ENCODE results near the gene GRAP2. TPM values are rescaled to one million over a fixed set of nuclear protein-coding genes. Genes with fewer than 3 reads are reported as not detected.

GRAP2 gene
- total and polyA plus RNA-seq, 9 of the 15 experiments (the other 6 are each of a cell fraction or from before 2014, with no cell fraction given) = 4.8 to 88.7 (median 60.4) TPM

DNA sequence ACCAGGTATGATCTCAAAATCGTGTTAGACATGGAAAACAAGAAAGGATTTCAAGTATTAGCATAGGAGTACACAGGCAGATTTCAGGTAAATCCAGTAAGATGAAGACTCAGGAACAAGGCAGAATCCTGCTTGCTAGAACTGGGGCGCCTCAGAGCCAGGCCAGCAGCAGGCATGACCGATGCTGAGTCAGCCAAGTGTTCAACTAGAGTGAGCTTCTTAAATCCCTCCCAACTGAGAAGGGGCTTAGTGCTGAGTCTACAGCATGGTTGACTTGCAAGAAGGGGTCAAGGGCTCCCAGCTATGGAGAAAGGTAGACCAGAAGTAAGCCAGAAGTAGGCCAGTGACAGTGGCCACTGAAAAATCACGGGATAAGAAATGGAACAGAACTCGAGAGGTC is 12.4 kb downstream of the GRAP2 start:
- H3K27me3 ChIP-seq (ENCODE audit: control insufficient read depth in 2 of 2, insufficient read depth in 2 of 2, low read length in 2 of 2) = no peaks in the 10 kb centered on the region
- DNase-seq (ENCODE audit: extremely low read depth in 1 of 4, low spot score in 3 of 4) (no peak), ATAC-seq (no peak; the same call in 2 of the 3 replicates), FAIRE-seq (peak; percentile 40)
- peaks cover 54% of the 10 kb centered on the region; the same call in 2 of the 3 replicates for H3K79me2 ChIP-seq (ENCODE audit: control insufficient read depth, insufficient read depth, low read length)
- no peaks in the 10 kb centered on the region for H3K9me1 ChIP-seq (ENCODE audit: control insufficient read depth, insufficient read depth, low read length)
- peak overlapping the region; percentile 50; the same call in 1 of the 3 replicates for H3K27ac ChIP-seq (ENCODE audit: extremely low read depth, low read depth, low read length)
- no peaks in the 10 kb centered on the region for H4K20me1 ChIP-seq (replicated peaks; ENCODE audit: control insufficient read depth, insufficient read depth, low read length)
- H3K4me1 ChIP-seq (replicated peaks in 1 of 2; ENCODE audit: control insufficient read depth in 2 of 2, insufficient read depth in 2 of 2, low read length in 2 of 2) = peaks cover 4 to 35% of the 10 kb centered on the region in 2 experiments
- POLR2A ChIA-PET = interaction anchor here (0.7 to 1.7 kb wide), 4 partner anchors 8 to 319 kb away, joined by 3 to 4 read pairs (median 3); no protein-coding TSS in a partner anchor
- in situ Hi-C loops (cut with MboI) (no loop called here), intact Hi-C loops (cut with micrococcal nuclease) (no loop called here)
- CTCF ChIA-PET (ENCODE audit: low intra/inter-chr PET ratio) = no interaction called here
- H3K9me3 ChIP-seq (replicated peaks; ENCODE audit: control insufficient read depth, insufficient read depth, low read depth, low read length) = no peaks in the 10 kb centered on the region
- no TSS peak for BruUV-seq (replicated peaks)
- TF ChIP-seq ZBED1 (IDR thresholded peaks at IDR 0.05) = no peak
- TF ChIP-seq FOSL1 (tag; conservative IDR thresholded peaks at IDR 0.05) = 0 out of 2 replicates have a peak, but pooled peaks have one; percentile 17
- peak; percentile 46; the same call in 1 of the 2 replicates for TF ChIP-seq MAFF (IDR thresholded peaks at IDR 0.05; ENCODE audit: low read length)
- peak; percentile 62 for TF ChIP-seq MAFK (IDR thresholded peaks at IDR 0.05; ENCODE audit: low read length)
- TF ChIP-seq MAFG (tag; conservative IDR thresholded peaks at IDR 0.05) = peak; percentile 58
- TF ChIP-seq ZNF23 (CRISPR knock-in tag; IDR thresholded peaks at IDR 0.05) = no peak
- peak; percentile 89 for TF ChIP-seq C11orf30 (IDR thresholded peaks at IDR 0.05; ENCODE audit: low read depth)
- peak; percentile 89 for TF ChIP-seq ZNF316 (IDR thresholded peaks at IDR 0.05)
- WGBS (ENCODE audit: insufficient coverage, low coverage, missing lambda C conversion rate) = 13% methylated on average over 3 of the region's 5 CpGs
- H3K4me2 ChIP-seq (ENCODE audit: insufficient read depth, low read length) = no peak overlapping the region; the same call in 1 of the 2 replicates
- H2AFZ ChIP-seq (ENCODE audit: low read depth, low read length) = peak overlapping the region; percentile 59
- no peaks in the 10 kb centered on the region for H3K36me3 ChIP-seq (ENCODE audit: control insufficient read depth, insufficient read depth, low read length)
- H3K4me3 ChIP-seq = no peak overlapping the region
- peak overlapping the region in 1 of 2 experiments; percentile 61; a peak in 1 of 4 replicates for H3K9ac ChIP-seq (ENCODE audit: insufficient read depth in 1 of 2, low read depth in 2 of 2, low read length in 2 of 2)

All from K562 (cell line).